GM21717 (cell line): ENCODE results near the gene RRAD.

Experiments used
- ATAC-seq: cut with Tn5 transposase; IDR thresholded peaks from one replicate; pipeline ENCODE4 v1.9.1; 2021; ENCODE audit warnings: mild to moderate bottlenecking, moderate library complexity; ENCODE audit not compliant: unreplicated experiment

RRAD gene

GRCh38 chr16:66918803-66919568 is 6.3 kb downstream of the RRAD start, which contains the start of gene CDH16:
Gene CDH16, minus strand, starts transcription at chr16:66918885. Its CDS starts 820 bp downstream, at chr16:66918065.
- no peak for ATAC-seq

GRCh38 chr16:66918355-66918754 is 7.0 kb downstream of the RRAD start:
- ATAC-seq, result no peak

GRCh38 chr16:66917741-66918140 is 7.6 kb downstream of the RRAD start:
- ATAC-seq, result no peak

- no peak for ATAC-seq
Observed at GRCh38 chr16:66916518-66916917, 8.8 kb downstream of the RRAD start.

- ATAC-seq, result no peak
Observed at GRCh38 chr16:66915041-66915440, 10.3 kb downstream of the RRAD start.

- no peak for ATAC-seq
Observed at GRCh38 chr16:66914541-66914940, 10.8 kb downstream of the RRAD start.

GRCh38 chr16:66913711-66914110 is 11.6 kb downstream of the RRAD start:
- ATAC-seq, result no peak

GRCh38 chr16:66913081-66913480 is 12.3 kb downstream of the RRAD start:
- no peak for ATAC-seq

GRCh38 chr16:66911801-66912200 is 13.5 kb downstream of the RRAD start:
- no peak for ATAC-seq

- no peak for ATAC-seq
Observed at GRCh38 chr16:66911112-66911511, 14.2 kb downstream of the RRAD start.

GRCh38 chr16:66910175-66910940 is 15.0 kb downstream of the RRAD start:
- ATAC-seq, result no peak

GRCh38 chr16:66908762-66909559 is 16.4 kb downstream of the RRAD start:
- no peak for ATAC-seq

- ATAC-seq, result no peak
Observed at GRCh38 chr16:66908116-66908515, 17.2 kb downstream of the RRAD start.

GRCh38 chr16:66906916-66907836 is 18.2 kb downstream of the RRAD start:
- ATAC-seq, result no peak

GRCh38 chr16:66905633-66906539 is 19.4 kb downstream of the RRAD start:
- ATAC-seq, result no peak

- ATAC-seq, result no peak
Observed at GRCh38 chr16:66904846-66905632, 20.3 kb downstream of the RRAD start.

- ATAC-seq, result no peak
Observed at GRCh38 chr16:66904428-66904845, 20.9 kb downstream of the RRAD start.
